Thyroid gland (tissue), 4 donors: Measurements from ENCODE around the gene ADARB2. TPM values are rescaled to one million over a fixed set of nuclear protein-coding genes. Genes with fewer than 3 reads are reported as not detected.

Source experiments
- DNase-seq, 2 donors: peaks; one replicate each; pipeline ENCODE4 v3.0.0-alpha.2; 2019
- H3K27ac ChIP-seq, 3 donors: fragments of 200-600 bp; sonication (generic); 1 replicate in 2 of 3; 2 replicates in 1 of 3; pipeline ENCODE4 v1.5.1; 2016 to 2019; ENCODE audit warnings: mild to moderate bottlenecking in 1 of 3, moderate library complexity in 1 of 3
- H3K27me3 ChIP-seq: fragments of 200-600 bp; sonication (generic); one replicate; pipeline ENCODE4 v1.5.1; 2019
- H3K36me3 ChIP-seq, 2 donors: fragments of 200-600 bp; sonication (generic); one replicate each; pipeline ENCODE4 v1.5.1; 2016 to 2019
- H3K4me1 ChIP-seq, 2 donors: fragments of 200-600 bp; sonication (generic); one replicate each; pipeline ENCODE4 v1.5.1; 2017 to 2019
- H3K4me3 ChIP-seq, 3 donors: fragments of 200-600 bp; sonication (generic); replicated peaks in 1 of 3; 1 replicate in 2 of 3; 2 replicates in 1 of 3; pipeline ENCODE4 v1.5.1; 2016; ENCODE audit warnings: mild to moderate bottlenecking in 1 of 3
- H3K9me3 ChIP-seq: fragments of 200-600 bp; sonication (generic); one replicate; pipeline ENCODE4 v1.5.1; 2017
- POLR2A ChIP-seq, 2 donors: fragments of 450-650 bp; IDR thresholded peaks; one replicate each; pipeline ENCODE4 v1.6.1; 2017; ENCODE audit warnings: antibody characterized with exemption in 2 of 2, mild to moderate bottlenecking in 2 of 2, moderate library complexity in 1 of 2
- WGBS, 2 donors: methylation state at CpG; one replicate each; pipeline ENCODE4 v1.1.5; 2017; 5-methylcytosine and 5-hydroxymethylcytosine counted together
- intact Hi-C: fragments of 100-400 bp; cut with DNase I; formaldehyde crosslinking; loops from one replicate; pipeline ENCODE4 v1.15.1; 2023
- total RNA-seq, 4 donors: library from RNA; depleted of rRNA; stranded (reverse); fragments of >200 nt; gene quantifications; one replicate each; pipeline ENCODE4 v1.2.3, GENCODE V29; 2016
- TF ChIP-seq, protein P1 (sequence below), 6 experiments: fragments of 200-600 bp in 3 of 6; fragments of 450-650 bp in 3 of 6; sonication (generic) in 3 of 6; IDR thresholded peaks; one replicate each; pipeline ENCODE4 v1.5.1; 2016 to 2019; ENCODE audit warnings: antibody characterized with exemption in 6 of 6, mild to moderate bottlenecking in 2 of 6, inconsistent platforms in 1 of 6, moderate library complexity in 1 of 6

Gene ADARB2
- total RNA-seq, 4 donors from 2014 or later = 0.08 to 0.15 TPM; not detected in 2

DNA sequence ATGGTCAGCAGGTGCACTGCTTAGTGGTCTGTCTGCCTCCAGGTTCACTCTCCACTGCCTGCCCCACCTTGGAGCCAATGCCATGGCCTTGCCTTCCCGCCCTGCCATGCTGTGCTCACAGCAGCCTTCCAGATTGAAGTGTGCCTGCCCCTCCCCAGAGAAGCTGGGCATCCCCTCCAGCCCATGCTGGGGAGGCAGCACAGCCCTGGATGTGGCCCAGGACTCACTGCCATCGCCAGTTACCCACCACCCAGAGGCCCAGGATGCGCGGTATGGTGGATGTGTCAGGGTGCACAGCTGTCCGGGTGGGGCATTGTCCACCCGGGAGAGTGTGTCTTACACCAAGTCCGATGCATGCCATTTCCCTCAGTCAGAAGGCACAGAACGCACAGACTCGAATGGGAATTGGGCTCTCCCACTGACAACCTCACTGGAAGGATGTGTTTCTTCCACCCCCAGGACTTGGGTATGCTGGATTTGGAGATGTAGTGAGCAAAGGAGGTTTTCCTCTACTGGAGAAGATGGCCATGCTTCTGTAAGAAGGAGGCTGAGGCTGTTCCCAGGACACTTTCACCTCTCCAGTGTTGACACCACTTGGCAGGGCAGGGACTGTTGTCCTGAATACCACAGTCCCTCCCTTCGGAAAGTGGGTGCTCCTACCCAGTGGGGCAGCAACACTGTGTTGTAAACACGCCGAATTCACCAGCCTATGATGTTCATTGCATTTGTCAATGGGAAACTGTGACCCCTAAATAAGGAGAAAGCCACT, 122.0 kb downstream of the ADARB2 start:
- TF ChIP-seq POLR2A (IDR thresholded peaks at IDR 0.05) = no peak
- TF ChIP-seq, protein P1, sequence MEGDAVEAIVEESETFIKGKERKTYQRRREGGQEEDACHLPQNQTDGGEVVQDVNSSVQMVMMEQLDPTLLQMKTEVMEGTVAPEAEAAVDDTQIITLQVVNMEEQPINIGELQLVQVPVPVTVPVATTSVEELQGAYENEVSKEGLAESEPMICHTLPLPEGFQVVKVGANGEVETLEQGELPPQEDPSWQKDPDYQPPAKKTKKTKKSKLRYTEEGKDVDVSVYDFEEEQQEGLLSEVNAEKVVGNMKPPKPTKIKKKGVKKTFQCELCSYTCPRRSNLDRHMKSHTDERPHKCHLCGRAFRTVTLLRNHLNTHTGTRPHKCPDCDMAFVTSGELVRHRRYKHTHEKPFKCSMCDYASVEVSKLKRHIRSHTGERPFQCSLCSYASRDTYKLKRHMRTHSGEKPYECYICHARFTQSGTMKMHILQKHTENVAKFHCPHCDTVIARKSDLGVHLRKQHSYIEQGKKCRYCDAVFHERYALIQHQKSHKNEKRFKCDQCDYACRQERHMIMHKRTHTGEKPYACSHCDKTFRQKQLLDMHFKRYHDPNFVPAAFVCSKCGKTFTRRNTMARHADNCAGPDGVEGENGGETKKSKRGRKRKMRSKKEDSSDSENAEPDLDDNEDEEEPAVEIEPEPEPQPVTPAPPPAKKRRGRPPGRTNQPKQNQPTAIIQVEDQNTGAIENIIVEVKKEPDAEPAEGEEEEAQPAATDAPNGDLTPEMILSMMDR (IDR thresholded peaks at IDR 0.05) = no peak
- 86 to 89% methylated on average over 9 to 12 of the region's 12 CpGs for WGBS, 2 donors
- H3K4me3 ChIP-seq = no peak overlapping the region
- H3K36me3 ChIP-seq = no peaks in the 10 kb centered on the region
- no peak for DNase-seq
- H3K27ac ChIP-seq = no peak overlapping the region
- intact Hi-C loops = no loop called here
- no peaks in the 10 kb centered on the region for H3K9me3 ChIP-seq
- H3K4me1 ChIP-seq = no peaks in the 10 kb centered on the region
- H3K27me3 ChIP-seq = no peaks in the 10 kb centered on the region

DNA sequence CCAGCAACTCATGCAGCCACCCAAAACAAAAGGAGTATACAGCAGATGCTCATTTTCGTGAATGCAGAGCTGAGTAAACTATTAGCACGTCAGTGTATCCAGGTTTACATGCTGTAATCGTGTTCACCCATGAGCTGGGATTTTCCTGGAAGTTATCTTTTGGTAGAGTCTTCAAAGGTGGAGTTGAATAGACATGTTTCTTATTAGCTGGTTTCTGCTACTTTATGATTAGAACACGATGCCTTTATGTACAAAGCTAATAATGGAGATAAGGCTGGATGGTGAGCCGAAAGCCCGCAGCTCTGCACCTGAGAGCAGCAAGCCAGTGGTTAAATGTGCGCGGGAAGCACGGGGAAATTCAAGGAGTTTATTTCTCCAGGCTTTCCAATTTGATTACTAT, 123.8 kb downstream of the ADARB2 start:
- no peaks in the 10 kb centered on the region for H3K4me1 ChIP-seq
- 76 to 85% methylated on average over 9 of the region's 9 CpGs for WGBS, 2 donors
- no peak overlapping the region for H3K4me3 ChIP-seq
- H3K27ac ChIP-seq = no peak overlapping the region
- no peaks in the 10 kb centered on the region for H3K9me3 ChIP-seq
- TF ChIP-seq, protein P1 (IDR thresholded peaks at IDR 0.05) = no peak
- TF ChIP-seq POLR2A (IDR thresholded peaks at IDR 0.05) = no peak
- no peaks in the 10 kb centered on the region for H3K27me3 ChIP-seq
- intact Hi-C loops = no loop called here
- H3K36me3 ChIP-seq = no peaks in the 10 kb centered on the region
- no peak for DNase-seq

DNA sequence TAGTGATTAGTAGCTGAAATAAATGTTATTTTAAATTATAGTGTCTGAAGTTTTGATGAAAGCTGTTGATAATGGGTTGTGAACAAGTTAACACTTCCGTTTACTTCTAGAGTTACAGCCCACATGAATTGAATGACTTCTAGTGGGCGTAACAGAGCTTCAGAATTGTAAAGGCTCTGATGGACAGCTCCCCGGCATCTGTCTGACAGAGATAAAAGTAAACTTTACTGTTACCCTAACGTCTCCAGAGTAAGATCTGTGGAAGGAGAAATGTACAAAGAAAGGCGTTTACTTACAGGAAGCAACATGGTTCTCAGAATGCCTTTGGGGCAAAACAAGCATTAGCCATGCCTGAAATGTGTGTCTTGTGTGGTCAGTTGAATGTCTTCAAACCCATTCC, 124.4 kb downstream of the ADARB2 start:
- Histone ChIP-seq H3K27me3 (no peaks in the 10 kb centered on the region), H3K36me3 (no peaks in the 10 kb centered on the region), H3K27ac (no peak overlapping the region), H3K9me3 (no peaks in the 10 kb centered on the region), H3K4me3 (no peak overlapping the region), H3K4me1 (no peaks in the 10 kb centered on the region)
- TF ChIP-seq, protein P1 (IDR thresholded peaks at IDR 0.05) = no peak
- no peak for TF ChIP-seq POLR2A (IDR thresholded peaks at IDR 0.05)
- DNase-seq = no peak
- WGBS, 2 donors = 43 to 49% methylated on average over 5 of the region's 5 CpGs
- intact Hi-C loops = no loop called here

DNA sequence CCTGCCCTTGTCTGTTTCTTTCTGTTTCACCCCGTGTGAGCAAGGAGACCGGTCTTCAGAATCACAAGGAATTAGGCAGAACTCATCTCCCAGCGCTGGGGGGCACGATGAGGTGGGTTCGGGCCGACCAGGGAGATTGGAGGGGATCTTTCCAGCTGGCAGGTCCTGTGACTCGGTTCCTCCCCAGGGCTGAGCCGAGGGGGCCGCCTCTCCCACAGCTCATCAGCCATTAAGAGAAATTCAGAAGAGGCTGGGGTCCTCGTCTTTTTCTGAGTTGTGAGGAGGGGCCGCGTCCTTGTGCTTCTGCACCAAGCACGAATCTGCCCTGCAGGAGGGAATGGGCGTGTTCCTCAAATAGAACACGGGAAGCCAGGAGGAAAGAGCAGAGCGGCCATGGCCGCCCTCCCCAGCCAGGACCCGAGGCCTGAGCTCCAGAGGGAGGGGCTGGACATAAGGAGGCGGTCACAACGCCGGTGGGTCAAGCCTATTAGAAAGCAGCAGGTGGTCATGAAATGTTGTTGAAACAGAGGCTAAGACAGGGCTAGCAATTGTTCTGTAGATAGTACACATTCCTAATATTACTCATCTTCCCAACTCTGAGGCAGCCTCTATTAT, 125.3 kb downstream of the ADARB2 start:
- H3K27ac ChIP-seq = no peak overlapping the region
- TF ChIP-seq, protein P1 (IDR thresholded peaks at IDR 0.05) = no peak
- no peaks in the 10 kb centered on the region for H3K36me3 ChIP-seq
- no peaks in the 10 kb centered on the region for H3K9me3 ChIP-seq
- 65 to 66% methylated on average over 19 to 21 of the region's 21 CpGs for WGBS, 2 donors
- H3K4me1 ChIP-seq = no peaks in the 10 kb centered on the region
- intact Hi-C loops = no loop called here
- DNase-seq = no peak
- H3K4me3 ChIP-seq = no peak overlapping the region
- H3K27me3 ChIP-seq = no peaks in the 10 kb centered on the region
